Activated naive CD8-positive, alpha-beta T cell (primary cell): ENCODE results near the gene OMG.
"Not testable (repeated sequence)": the region's sequence is repeated elsewhere in the genome, so short reads cannot be mapped to it uniquely, and the experiment has no call there.

Source experiments
- H3K27ac Mint-ChIP-seq: one replicate; pipeline ENCODE4 v1.8.0; 2021; ENCODE audit warnings: mixed read lengths
- H3K27me3 Mint-ChIP-seq: one replicate; pipeline ENCODE4 v1.8.0; 2021; ENCODE audit warnings: mixed read lengths
- H3K36me3 Mint-ChIP-seq: one replicate; pipeline ENCODE4 v1.8.0; 2021; ENCODE audit warnings: mixed read lengths
- H3K4me1 Mint-ChIP-seq: one replicate; pipeline ENCODE4 v1.8.0; 2021; ENCODE audit warnings: low read depth, mixed read lengths
- H3K4me3 Mint-ChIP-seq: one replicate; pipeline ENCODE4 v1.8.0; 2021; ENCODE audit warnings: mild to moderate bottlenecking, mixed read lengths
- H3K9me3 Mint-ChIP-seq: one replicate; pipeline ENCODE4 v1.8.0; 2021; ENCODE audit warnings: low read depth, mixed read lengths

Gene OMG

DNA sequence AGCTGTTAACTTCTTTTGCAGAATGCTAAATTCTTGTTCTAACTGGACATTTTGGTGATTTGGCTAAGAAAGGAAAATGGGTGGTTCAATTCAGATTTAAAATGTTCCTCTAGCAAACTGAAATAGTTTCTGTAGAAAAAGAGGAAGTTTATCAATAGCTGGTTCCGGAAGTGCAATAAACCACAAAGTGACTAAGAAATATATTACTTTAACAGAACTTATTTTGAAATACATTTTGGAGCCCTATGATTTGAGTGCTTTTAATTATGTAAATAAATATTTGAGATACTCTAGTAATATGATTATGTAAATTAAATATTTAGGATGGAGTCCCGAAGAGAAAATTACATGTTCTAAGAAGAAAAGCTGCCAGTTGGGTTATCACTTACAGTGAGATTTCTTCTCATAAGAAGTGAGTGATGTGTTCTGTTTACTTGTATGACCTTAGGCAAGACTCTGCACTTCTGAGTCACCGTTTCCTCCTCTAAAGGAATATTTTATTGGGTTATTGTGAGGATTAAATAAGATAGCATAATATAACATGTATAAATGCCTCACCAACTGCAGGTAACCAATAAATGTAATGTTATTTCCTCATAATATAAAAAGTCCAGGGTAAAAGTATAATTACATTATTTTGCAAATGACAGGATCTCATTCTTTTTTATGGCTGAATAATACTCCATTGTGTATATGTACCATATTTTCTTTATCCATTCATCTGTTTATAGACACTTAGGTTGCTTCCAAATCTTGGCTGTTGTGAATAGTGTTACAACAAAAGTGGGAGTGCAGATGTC lies 17.1 kb upstream of the OMG start, which contains the start of gene EVI2B:
TSS of gene EVI2B (minus strand) at position 73 of the 800 bp plus-strand sequence. CDS start 8,445 bp downstream, outside the sequence.
- Mint-ChIP-seq H3K27me3 (no peaks in the 10 kb centered on the region), H3K4me1 (peaks cover 67% of the 10 kb centered on the region), H3K36me3 (peaks cover 10% of the 10 kb centered on the region), H3K27ac (peak within 1 kb of the TSS; percentile 97), H3K9me3 (peaks cover 3% of the 10 kb centered on the region), H3K4me3 (peak within 1 kb of the TSS; percentile 86)

DNA sequence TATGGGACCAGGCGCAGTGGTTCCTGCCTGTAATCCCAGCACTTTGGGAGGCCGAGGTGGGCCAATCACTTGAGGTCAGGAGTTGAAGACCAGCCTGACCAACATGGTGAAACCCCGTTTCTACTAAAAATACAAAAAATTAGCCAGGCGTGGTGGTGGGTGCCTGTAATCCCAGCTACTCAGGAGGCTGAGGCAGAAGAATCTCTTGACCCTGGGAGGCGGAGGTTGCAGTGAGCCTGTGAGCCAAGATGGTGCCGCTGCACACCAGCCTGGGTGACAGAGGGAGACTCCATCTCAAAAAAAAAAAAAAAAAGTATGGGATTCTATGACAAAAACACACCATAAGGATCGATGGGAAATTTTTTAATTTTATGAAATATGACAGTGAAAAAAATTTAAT lies 15.2 kb upstream of the OMG start:
- Mint-ChIP-seq H3K27ac (peak overlapping the region; percentile 97), H3K4me3 (peak overlapping the region; percentile 91), H3K4me1 (peaks cover 71% of the 10 kb centered on the region)
- H3K27me3 Mint-ChIP-seq, H3K36me3 Mint-ChIP-seq, H3K9me3 Mint-ChIP-seq: not testable (repeated sequence)

GRCh38 chr17:31311526-31311925 lies 14.5 kb upstream of the OMG start:
- H3K27ac Mint-ChIP-seq, result peak overlapping the region; percentile 97
- peaks cover 3% of the 10 kb centered on the region for H3K9me3 Mint-ChIP-seq
- no peaks in the 10 kb centered on the region for H3K27me3 Mint-ChIP-seq
- peak overlapping the region; percentile 91 for H3K4me3 Mint-ChIP-seq
- peaks cover 72% of the 10 kb centered on the region for H3K4me1 Mint-ChIP-seq
- H3K36me3 Mint-ChIP-seq, result peaks cover 4% of the 10 kb centered on the region

DNA sequence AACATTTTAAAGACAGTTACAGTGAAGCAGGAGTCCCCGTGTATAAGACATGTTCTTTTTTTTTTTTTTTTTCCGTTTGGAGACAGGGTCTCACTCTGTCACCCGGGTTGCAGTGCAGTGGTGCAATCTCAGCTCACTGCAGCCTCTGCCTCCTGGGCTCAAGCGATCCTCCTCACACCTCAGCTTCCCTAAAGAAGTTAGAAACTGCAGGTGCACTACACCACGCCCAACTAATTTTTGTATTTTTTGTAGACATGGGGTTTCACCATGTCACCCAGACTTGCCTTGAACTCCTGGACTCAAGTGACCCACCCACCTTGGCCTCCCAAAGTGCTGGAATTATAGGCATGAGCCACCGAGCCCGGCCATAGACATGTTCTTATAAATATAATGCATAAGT lies 13.8 kb upstream of the OMG start:
- H3K27me3 Mint-ChIP-seq, result no peaks in the 10 kb centered on the region
- peak overlapping the region; percentile 97 for H3K27ac Mint-ChIP-seq
- peaks cover 6% of the 10 kb centered on the region for H3K36me3 Mint-ChIP-seq
- H3K4me3 Mint-ChIP-seq, result peak overlapping the region; percentile 91
- peaks cover 72% of the 10 kb centered on the region for H3K4me1 Mint-ChIP-seq
- H3K9me3 Mint-ChIP-seq, result peaks cover 3% of the 10 kb centered on the region

DNA sequence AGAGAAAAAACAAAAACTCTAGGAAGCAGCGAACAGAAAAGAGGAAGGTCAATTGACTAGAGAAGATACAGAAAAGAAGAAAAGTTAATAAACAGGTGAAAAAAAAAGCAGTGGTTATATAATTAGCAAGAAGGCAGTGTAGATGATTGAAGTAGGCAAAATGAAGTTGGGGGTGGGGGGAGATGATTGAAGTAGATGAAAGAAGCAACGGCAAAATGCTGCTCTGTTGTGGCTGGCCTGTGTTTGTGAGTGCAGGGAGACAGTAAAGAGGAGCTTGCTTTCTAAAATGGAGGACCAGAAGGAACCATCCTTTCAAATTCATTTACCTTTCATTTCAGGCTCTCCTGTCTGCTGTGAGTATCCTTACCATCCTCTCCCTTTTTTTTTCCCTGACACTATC lies 13.2 kb upstream of the OMG start:
- H3K27ac Mint-ChIP-seq, result peak overlapping the region; percentile 100
- peaks cover 73% of the 10 kb centered on the region for H3K4me1 Mint-ChIP-seq
- peak overlapping the region; percentile 91 for H3K4me3 Mint-ChIP-seq
- H3K27me3 Mint-ChIP-seq, result no peaks in the 10 kb centered on the region
- H3K9me3 Mint-ChIP-seq, result peaks cover 3% of the 10 kb centered on the region
- peaks cover 13% of the 10 kb centered on the region for H3K36me3 Mint-ChIP-seq

GRCh38 chr17:31309556-31309955 lies 12.5 kb upstream of the OMG start:
- Mint-ChIP-seq H3K27me3 (no peaks in the 10 kb centered on the region), H3K4me3 (peak overlapping the region; percentile 91), H3K9me3 (peaks cover 6% of the 10 kb centered on the region), H3K4me1 (peaks cover 74% of the 10 kb centered on the region), H3K27ac (peak overlapping the region; percentile 100), H3K36me3 (peaks cover 19% of the 10 kb centered on the region)

DNA sequence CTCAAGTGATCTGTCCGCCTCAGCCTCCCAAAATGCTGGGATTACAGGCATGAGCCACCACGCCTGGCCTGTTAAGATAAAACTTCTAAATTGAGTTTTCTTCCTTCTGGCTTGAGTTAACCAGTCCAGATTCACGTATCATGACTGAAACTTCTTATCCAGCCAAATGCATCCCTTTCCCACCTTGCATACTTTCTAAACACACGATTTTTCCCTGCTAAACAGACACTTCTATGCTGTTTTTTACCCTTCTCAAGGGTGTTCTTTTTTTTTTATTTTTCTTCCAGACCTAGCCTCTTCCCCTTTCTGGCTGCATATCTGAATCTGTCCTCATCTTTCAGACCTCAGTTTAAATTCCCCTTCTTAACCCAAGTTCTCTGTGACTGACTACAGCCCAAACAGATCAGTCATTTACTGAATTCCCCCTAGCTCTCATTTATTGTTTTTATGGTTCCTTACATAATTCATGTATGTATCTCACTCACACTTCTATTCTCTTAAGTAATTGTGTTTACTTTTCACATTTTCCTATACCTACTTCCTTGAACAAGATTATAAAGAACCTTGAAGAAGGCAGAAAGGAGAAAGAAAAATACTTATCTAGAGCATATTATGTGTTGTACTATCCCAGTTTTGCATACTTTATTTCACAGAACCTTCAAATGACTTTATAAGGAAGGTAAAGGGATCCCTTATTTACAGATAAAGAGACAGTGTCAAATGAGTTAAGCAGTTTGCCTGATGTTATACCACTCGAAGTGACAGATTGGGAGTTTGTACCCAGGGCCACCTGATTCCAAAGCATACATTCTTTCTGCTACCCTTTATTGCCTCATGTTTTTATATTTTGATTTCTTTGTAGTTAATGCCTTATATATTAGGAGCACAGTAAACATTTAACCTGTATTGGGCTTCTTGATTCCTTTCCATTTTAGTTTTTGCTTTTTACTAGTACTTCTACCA lies 11.6 kb upstream of the OMG start:
- peak overlapping the region; percentile 100 for H3K27ac Mint-ChIP-seq
- peaks cover 76% of the 10 kb centered on the region for H3K4me1 Mint-ChIP-seq
- H3K27me3 Mint-ChIP-seq, result no peaks in the 10 kb centered on the region
- peaks cover 25% of the 10 kb centered on the region for H3K36me3 Mint-ChIP-seq
- H3K9me3 Mint-ChIP-seq, result peaks cover 9% of the 10 kb centered on the region
- peak overlapping the region; percentile 91 for H3K4me3 Mint-ChIP-seq

DNA sequence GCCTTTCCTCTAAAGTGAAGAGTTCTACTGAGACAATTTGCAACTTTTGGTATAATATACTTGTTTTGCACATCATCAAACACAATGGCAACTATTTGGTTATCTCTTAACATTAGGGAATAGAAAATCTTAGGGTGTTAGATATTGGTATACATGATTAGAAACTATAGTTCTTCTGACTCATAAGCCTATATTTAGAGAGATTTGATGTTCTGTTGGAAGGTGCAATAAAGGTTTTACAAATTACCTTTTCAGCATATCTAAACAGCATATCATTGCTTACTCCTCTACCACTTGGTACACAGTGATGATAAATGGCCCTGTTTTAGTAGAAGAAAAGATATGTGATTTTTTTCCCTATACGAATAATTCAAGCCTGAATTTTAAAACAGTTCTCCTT lies 10.6 kb upstream of the OMG start:
- Mint-ChIP-seq H3K4me3 (peak overlapping the region; percentile 91), H3K27me3 (no peaks in the 10 kb centered on the region), H3K4me1 (peaks cover 84% of the 10 kb centered on the region), H3K9me3 (peaks cover 9% of the 10 kb centered on the region), H3K36me3 (peaks cover 32% of the 10 kb centered on the region), H3K27ac (peak overlapping the region; percentile 100)

GRCh38 chr17:31299624-31300023 lies 2.6 kb upstream of the OMG start:
- H3K27ac Mint-ChIP-seq, result no peak overlapping the region
- H3K27me3 Mint-ChIP-seq, result no peaks in the 10 kb centered on the region
- H3K4me1 Mint-ChIP-seq, result peaks cover 44% of the 10 kb centered on the region
- no peak overlapping the region for H3K4me3 Mint-ChIP-seq
- peaks cover 15% of the 10 kb centered on the region for H3K36me3 Mint-ChIP-seq
- peaks cover 4% of the 10 kb centered on the region for H3K9me3 Mint-ChIP-seq

DNA sequence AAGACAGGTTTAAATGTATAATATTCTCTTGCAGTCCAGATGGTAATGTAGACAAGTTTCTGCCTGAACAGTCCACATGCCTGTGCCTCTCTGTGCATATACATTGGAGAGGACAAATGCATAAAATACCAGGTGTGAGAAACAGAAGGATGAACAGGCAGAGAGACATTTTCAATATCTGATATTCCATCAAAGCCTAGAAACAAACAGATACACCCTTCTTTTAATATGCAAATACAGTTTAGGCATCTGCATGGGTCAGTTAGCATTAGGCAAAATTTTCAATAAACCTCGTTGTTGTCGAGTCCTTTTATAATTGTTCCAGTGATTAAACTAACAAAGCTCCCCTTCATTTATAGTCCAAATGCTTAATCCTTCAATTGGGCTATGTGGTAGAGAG lies 897 bp downstream of the OMG start:
- Mint-ChIP-seq H3K4me1 (peaks cover 19% of the 10 kb centered on the region), H3K36me3 (peaks cover 4% of the 10 kb centered on the region), H3K27me3 (no peaks in the 10 kb centered on the region), H3K27ac (no peak overlapping the region), H3K9me3 (no peaks in the 10 kb centered on the region), H3K4me3 (no peak overlapping the region)

DNA sequence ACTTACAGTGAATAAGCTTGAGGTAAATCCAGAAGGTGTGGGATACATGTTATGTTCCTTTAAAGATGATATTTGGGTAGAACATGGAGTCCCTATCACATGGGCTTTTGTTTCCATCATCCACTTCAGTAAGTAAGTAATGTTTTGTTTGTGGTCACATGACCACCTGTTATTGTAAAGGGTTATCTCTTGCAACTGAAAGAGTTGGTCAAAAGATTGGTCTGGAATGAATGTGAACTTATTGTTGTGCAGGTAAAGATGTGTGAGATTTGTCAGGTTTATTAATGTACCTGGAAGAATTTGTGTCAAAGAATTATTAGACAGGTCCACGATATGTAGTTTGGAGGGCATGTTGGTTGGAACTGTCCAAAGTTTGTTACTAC lies 1.6 kb downstream of the OMG start:
- peaks cover 14% of the 10 kb centered on the region for H3K4me1 Mint-ChIP-seq
- H3K27me3 Mint-ChIP-seq, result no peaks in the 10 kb centered on the region
- H3K36me3 Mint-ChIP-seq, result peaks cover 4% of the 10 kb centered on the region
- no peak overlapping the region for H3K4me3 Mint-ChIP-seq
- H3K27ac Mint-ChIP-seq, result no peak overlapping the region
- no peaks in the 10 kb centered on the region for H3K9me3 Mint-ChIP-seq

DNA sequence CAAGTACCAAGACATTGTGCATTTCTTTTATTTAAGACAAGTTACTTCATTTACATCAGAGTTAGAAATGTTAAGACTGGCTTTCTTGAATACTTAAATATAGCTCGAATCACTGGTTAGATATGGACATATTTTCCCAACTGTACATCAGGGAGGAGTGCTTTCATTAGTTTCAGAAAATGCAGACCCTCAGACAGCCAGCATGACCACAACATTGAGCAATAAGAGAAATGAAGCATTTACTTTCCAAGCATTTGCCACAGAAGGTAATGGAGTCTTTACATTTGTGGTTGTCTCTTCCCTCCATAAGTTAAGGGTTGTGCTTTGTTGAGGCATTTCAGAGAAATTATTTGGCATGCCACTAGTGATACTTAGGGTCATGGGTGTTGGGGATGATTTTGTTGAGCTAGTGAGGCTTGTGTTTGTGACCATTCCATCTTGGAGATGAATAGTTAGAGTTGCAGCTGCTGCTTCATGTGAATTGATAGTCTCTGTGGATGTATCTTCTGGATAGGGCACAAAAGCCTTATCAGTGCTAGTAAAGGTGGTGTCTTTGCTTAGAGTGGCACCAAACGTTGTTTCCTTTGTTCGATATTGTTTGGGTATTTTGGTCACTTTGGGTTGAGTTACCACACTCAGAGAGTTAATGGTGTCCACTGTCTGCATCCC lies 2.1 kb downstream of the OMG start:
- peaks cover 4% of the 10 kb centered on the region for H3K36me3 Mint-ChIP-seq
- no peaks in the 10 kb centered on the region for H3K27me3 Mint-ChIP-seq
- no peaks in the 10 kb centered on the region for H3K9me3 Mint-ChIP-seq
- H3K4me1 Mint-ChIP-seq, result peaks cover 15% of the 10 kb centered on the region
- H3K27ac Mint-ChIP-seq, result no peak overlapping the region
- H3K4me3 Mint-ChIP-seq, result no peak overlapping the region

DNA sequence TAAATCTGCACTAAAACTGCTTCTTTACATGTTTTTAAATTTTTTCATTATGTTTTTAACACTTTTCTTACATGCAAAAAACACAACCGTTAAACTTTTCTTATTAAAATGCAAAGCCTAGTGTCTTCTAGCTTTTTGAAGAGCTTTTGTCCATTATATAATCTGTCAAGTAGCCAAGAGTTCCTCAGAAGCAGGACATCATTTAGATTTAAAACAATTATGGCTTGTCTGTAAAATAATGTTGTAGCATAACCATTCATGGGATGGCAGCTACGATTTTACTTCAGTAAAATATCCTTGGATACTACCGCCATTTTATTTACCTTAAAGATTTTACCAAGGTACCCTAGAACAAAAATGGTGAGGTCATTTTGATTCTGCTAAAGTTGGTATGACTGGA lies 2.8 kb downstream of the OMG start:
- Mint-ChIP-seq H3K4me1 (peaks cover 10% of the 10 kb centered on the region), H3K36me3 (peaks cover 4% of the 10 kb centered on the region), H3K27ac (no peak overlapping the region), H3K27me3 (no peaks in the 10 kb centered on the region), H3K4me3 (no peak overlapping the region), H3K9me3 (no peaks in the 10 kb centered on the region)

GRCh38 chr17:31293581-31293980 lies 3.5 kb downstream of the OMG start:
- Mint-ChIP-seq H3K36me3 (peaks cover 4% of the 10 kb centered on the region), H3K9me3 (no peaks in the 10 kb centered on the region), H3K4me1 (peaks cover 16% of the 10 kb centered on the region), H3K4me3 (no peak overlapping the region), H3K27me3 (no peaks in the 10 kb centered on the region), H3K27ac (no peak overlapping the region)

DNA sequence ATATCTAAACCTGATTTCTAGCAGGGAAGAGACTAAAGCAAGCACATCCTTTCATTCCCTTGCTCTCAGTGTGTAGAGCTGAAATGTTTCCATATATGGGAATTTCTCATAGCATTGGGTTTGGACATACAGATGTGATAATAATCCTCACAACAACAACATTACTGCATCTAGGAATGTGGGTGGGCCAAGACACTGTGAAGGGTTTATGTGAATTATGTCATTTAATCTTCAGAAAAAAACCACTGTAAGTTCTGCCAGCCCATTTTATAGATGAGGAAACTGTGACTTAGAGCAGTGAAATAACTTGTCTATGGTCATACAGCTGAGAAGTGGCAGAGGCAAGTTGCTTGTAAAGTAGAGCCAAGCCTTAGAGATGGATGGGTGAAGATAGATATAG lies 5.2 kb downstream of the OMG start:
- H3K27me3 Mint-ChIP-seq, result no peaks in the 10 kb centered on the region
- H3K27ac Mint-ChIP-seq, result no peak overlapping the region
- H3K4me1 Mint-ChIP-seq, result peaks cover 23% of the 10 kb centered on the region

More for the DNA sequence above, 5.2 kb downstream of the OMG start:
- H3K9me3 Mint-ChIP-seq, result no peaks in the 10 kb centered on the region
- H3K4me3 Mint-ChIP-seq, result no peak overlapping the region
- H3K36me3 Mint-ChIP-seq, result peaks cover 4% of the 10 kb centered on the region
